NCI-H748 (cell line): Measurements from ENCODE around the gene ZMIZ1.

Experiments used
- DNase-seq: peaks from one replicate; lab custom pipeline; 2025; ENCODE audit not compliant: unreplicated experiment; lab: John Stamatoyannopoulos, UW

The ZMIZ1 gene

GRCh38 chr10:79051766-79052165, 17.0 kb upstream of the ZMIZ1 start:
- DNase-seq, result no peak

GRCh38 chr10:79052291-79053080, 16.3 kb upstream of the ZMIZ1 start:
- peak; percentile 53 for DNase-seq

GRCh38 chr10:79053081-79053434, 15.7 kb upstream of the ZMIZ1 start:
- DNase-seq, result no peak

GRCh38 chr10:79053481-79054202, 15.1 kb upstream of the ZMIZ1 start:
- DNase-seq, result no peak

- peak; percentile 5 for DNase-seq
These were observed 14.3 kb upstream of the ZMIZ1 start for GRCh38 chr10:79054203-79055099.

GRCh38 chr10:79055100-79055782, 13.5 kb upstream of the ZMIZ1 start:
- no peak for DNase-seq

GRCh38 chr10:79055892-79056291, 12.9 kb upstream of the ZMIZ1 start:
- DNase-seq, result no peak

GRCh38 chr10:79056361-79056735, 12.4 kb upstream of the ZMIZ1 start:
- DNase-seq, result no peak

- no peak for DNase-seq
These were observed 11.9 kb upstream of the ZMIZ1 start for GRCh38 chr10:79056736-79057391.

- DNase-seq, result no peak
These were observed 11.1 kb upstream of the ZMIZ1 start for GRCh38 chr10:79057481-79058275.

GRCh38 chr10:79058899-79059841, 9.6 kb upstream of the ZMIZ1 start:
- no peak for DNase-seq

GRCh38 chr10:79059859-79060379, 8.8 kb upstream of the ZMIZ1 start:
- no peak for DNase-seq

- DNase-seq, result no peak
These were observed 8.0 kb upstream of the ZMIZ1 start for GRCh38 chr10:79060641-79061255.

GRCh38 chr10:79061441-79062315, 7.1 kb upstream of the ZMIZ1 start:
- no peak for DNase-seq

- DNase-seq, result no peak
These were observed 5.7 kb upstream of the ZMIZ1 start for GRCh38 chr10:79063071-79063491.

GRCh38 chr10:79063661-79064492, 4.9 kb upstream of the ZMIZ1 start:
- no peak for DNase-seq
